ENCODE measurements around the gene ODC1. TPM values are rescaled to one million over a fixed set of nuclear protein-coding genes. Genes with fewer than 3 reads are reported as not detected.

Gene ODC1
- total RNA-seq, 1 donor from 2014 or later, result 34.9 TPM

GRCh38 chr2:10466801-10467200 lies 18.7 kb upstream of the ODC1 start:
- intact Hi-C loops (cut with DNase I), result no loop called here
- H3K4me1 ChIP-seq, result no peaks in the 10 kb centered on the region
- H3K36me3 ChIP-seq, result no peaks in the 10 kb centered on the region
- H3K27me3 ChIP-seq, result no peaks in the 10 kb centered on the region
- no peak overlapping the region for H3K27ac ChIP-seq
- H3K9me3 ChIP-seq, result no peaks in the 10 kb centered on the region
- DNase-seq (ENCODE audit: extremely low spot score in 2 of 2), result no peak
- no peak overlapping the region for H3K4me3 ChIP-seq
- TF ChIP-seq CTCF (IDR thresholded peaks at IDR 0.05) (no peak), POLR2A (IDR thresholded peaks at IDR 0.05) (no peak), POLR2AphosphoS5 (IDR thresholded peaks at IDR 0.05; ENCODE audit: insufficient read depth in 1 of 2, low read depth in 1 of 2) (no peak)

- intact Hi-C loops (cut with DNase I), result no loop called here
- no peaks in the 10 kb centered on the region for H3K4me1 ChIP-seq
- TF ChIP-seq POLR2AphosphoS5 (IDR thresholded peaks at IDR 0.05; ENCODE audit: insufficient read depth in 1 of 2, low read depth in 1 of 2) (no peak), CTCF (IDR thresholded peaks at IDR 0.05) (no peak), POLR2A (IDR thresholded peaks at IDR 0.05) (no peak)
- H3K4me3 ChIP-seq, result no peak overlapping the region
- H3K36me3 ChIP-seq, result no peaks in the 10 kb centered on the region
- H3K27ac ChIP-seq, result no peak overlapping the region
- H3K27me3 ChIP-seq, result no peaks in the 10 kb centered on the region
- DNase-seq (ENCODE audit: extremely low spot score in 2 of 2), result no peak
- H3K9me3 ChIP-seq, result no peaks in the 10 kb centered on the region
Measured at GRCh38 chr2:10465910-10466309, 17.8 kb upstream of the ODC1 start.

DNA sequence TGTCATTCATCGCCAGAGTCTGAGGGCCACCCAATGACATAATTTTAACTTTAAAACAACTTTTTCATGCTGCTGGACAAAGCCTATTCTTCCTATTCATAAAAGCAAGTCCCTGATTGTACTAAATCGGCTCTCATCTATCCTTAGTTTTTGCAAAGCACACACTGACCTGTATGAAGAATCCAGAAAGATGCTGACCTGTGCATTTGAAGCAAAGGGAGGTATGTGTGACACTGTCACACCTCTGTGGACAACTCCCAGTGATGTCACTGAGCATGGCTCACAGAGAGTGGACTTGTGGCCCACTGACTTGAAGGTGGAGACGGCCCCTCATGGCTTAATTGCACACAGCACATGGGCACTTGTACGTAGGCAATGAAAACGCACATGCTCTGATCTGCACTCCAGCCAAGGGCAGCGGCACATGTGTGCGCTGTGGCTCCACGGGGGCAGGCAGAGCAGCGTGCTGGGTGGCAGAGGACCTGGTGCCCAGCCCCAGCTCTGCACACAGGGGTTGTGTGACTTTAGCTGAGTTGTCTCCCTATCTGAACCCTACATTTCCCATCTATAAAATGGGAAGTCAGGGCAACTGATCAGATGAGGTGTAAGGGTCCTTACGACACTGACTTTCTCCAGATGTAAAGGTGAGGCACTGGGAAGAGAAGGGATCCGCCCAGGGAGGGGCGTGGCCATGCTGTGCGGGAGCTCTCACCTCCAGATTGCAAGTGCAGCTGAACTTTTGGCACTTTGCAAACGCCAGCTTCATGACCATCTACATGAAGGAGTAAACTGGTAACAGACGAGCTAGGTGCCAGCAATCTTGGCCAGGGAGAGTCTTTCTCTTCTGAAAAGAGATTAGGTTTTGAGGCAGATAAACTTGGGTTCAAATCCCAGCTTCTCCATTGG lies 14.3 kb upstream of the ODC1 start:
- Histone ChIP-seq H3K27ac (no peak overlapping the region), H3K9me3 (no peaks in the 10 kb centered on the region), H3K4me1 (no peaks in the 10 kb centered on the region), H3K36me3 (no peaks in the 10 kb centered on the region), H3K27me3 (no peaks in the 10 kb centered on the region), H3K4me3 (no peak overlapping the region)
- TF ChIP-seq POLR2AphosphoS5 (IDR thresholded peaks at IDR 0.05; ENCODE audit: insufficient read depth in 1 of 2, low read depth in 1 of 2) (no peak), CTCF (IDR thresholded peaks at IDR 0.05) (no peak), POLR2A (IDR thresholded peaks at IDR 0.05) (no peak)
- no peak for DNase-seq (ENCODE audit: extremely low spot score in 2 of 2)
- intact Hi-C loops (cut with DNase I), result no loop called here

GRCh38 chr2:10460366-10460796 lies 12.3 kb upstream of the ODC1 start:
- TF ChIP-seq POLR2A (IDR thresholded peaks at IDR 0.05) (no peak), CTCF (IDR thresholded peaks at IDR 0.05) (no peak), POLR2AphosphoS5 (IDR thresholded peaks at IDR 0.05; ENCODE audit: insufficient read depth in 1 of 2, low read depth in 1 of 2) (no peak)
- intact Hi-C loops (cut with DNase I), result no loop called here
- Histone ChIP-seq H3K27me3 (no peaks in the 10 kb centered on the region), H3K4me1 (no peaks in the 10 kb centered on the region), H3K36me3 (no peaks in the 10 kb centered on the region), H3K4me3 (no peak overlapping the region), H3K27ac (no peak overlapping the region), H3K9me3 (no peaks in the 10 kb centered on the region)
- no peak for DNase-seq (ENCODE audit: extremely low spot score in 2 of 2)
